HepG2 (cell line): ENCODE data around the gene PPA1. TPM values are rescaled to one million over a fixed set of nuclear protein-coding genes. Genes with fewer than 3 reads are reported as not detected.

ENCODE experiments used
- BATF2 ChIP-seq: sonication (generic); formaldehyde crosslinking; IDR thresholded peaks from 2 replicates; pipeline ENCODE4 v1.8.0; 2022; ENCODE audit warnings: mild to moderate bottlenecking, missing genetic modification reagents, moderate library complexity
- CHCHD3 ChIP-seq: sonication (generic); formaldehyde crosslinking; IDR thresholded peaks from 2 replicates; pipeline ENCODE4 v1.8.0; 2022; ENCODE audit warnings: mild to moderate bottlenecking, missing genetic modification reagents, moderate library complexity
- HNF4G ChIP-seq, 2 experiments: sonication (generic) in 1 of 2; formaldehyde crosslinking in 1 of 2; IDR thresholded peaks; 2 replicates each; pipeline versions ENCODE4 v1.4.0 to v1.6.1; 2011 to 2020; ENCODE audit warnings: borderline replicate concordance in 2 of 2, low read depth in 2 of 2, mild to moderate bottlenecking in 2 of 2, low read length in 1 of 2, missing genetic modification reagents in 1 of 2, moderate library complexity in 1 of 2
- KLF6 ChIP-seq: IDR thresholded peaks from 2 replicates; pipeline ENCODE4 v1.8.0; 2016; ENCODE audit warnings: missing biosample characterization, missing genetic modification reagents
- PAF1 ChIP-seq: IDR thresholded peaks from 2 replicates; pipeline ENCODE4 v1.6.1; 2016; ENCODE audit warnings: missing genetic modification reagents, missing compliant biosample characterization
- PAWR ChIP-seq: sonication (generic); formaldehyde crosslinking; IDR thresholded peaks from 2 replicates; pipeline ENCODE4 v1.4.0; 2020; ENCODE audit warnings: missing genetic modification reagents, mild to moderate bottlenecking, borderline replicate concordance
- PREB ChIP-seq: sonication (generic); formaldehyde crosslinking; IDR thresholded peaks from 2 replicates; pipeline ENCODE4 v1.4.0; 2020; ENCODE audit warnings: missing genetic modification reagents
- RARG ChIP-seq: sonication (generic); formaldehyde crosslinking; IDR thresholded peaks from 2 replicates; pipeline ENCODE4 v1.4.0; 2020; ENCODE audit warnings: low read depth, mild to moderate bottlenecking, missing genetic modification reagents
- REST ChIP-seq, 2 experiments: IDR thresholded peaks; 2 replicates each; pipeline ENCODE4 v1.6.1; 2011 to 2012; ENCODE audit warnings: low read length in 2 of 2, borderline replicate concordance in 1 of 2, low read depth in 1 of 2, mild to moderate bottlenecking in 1 of 2, moderate library complexity in 1 of 2
- RXRB ChIP-seq: IDR thresholded peaks from 2 replicates; pipeline ENCODE4 v1.6.1; 2016; ENCODE audit warnings: borderline replicate concordance, missing genetic modification reagents, missing compliant biosample characterization
- SMAD1 ChIP-seq: sonication (generic); formaldehyde crosslinking; IDR thresholded peaks from 2 replicates; pipeline ENCODE4 v1.4.0; 2020; ENCODE audit warnings: missing genetic modification reagents, low read depth, mild to moderate bottlenecking, borderline replicate concordance
- SMC3 ChIP-seq: IDR thresholded peaks from 2 replicates; pipeline ENCODE4 v1.6.1; 2011; ENCODE audit warnings: low read length, improper control_type of control experiment
- XRCC5 ChIP-seq: fragments of 200-400 bp; formaldehyde crosslinking; optimal IDR thresholded peaks from 2 replicates; pipeline ENCODE3; 2017; ENCODE audit warnings: mild to moderate bottlenecking, low read length
- ZBTB33 ChIP-seq: sonication (generic); formaldehyde crosslinking; IDR thresholded peaks from 2 replicates; pipeline ENCODE4 v1.4.0; 2020; ENCODE audit warnings: missing genetic modification reagents
- ZNF350 ChIP-seq: sonication (generic); formaldehyde crosslinking; IDR thresholded peaks from 2 replicates; pipeline ENCODE4 v1.4.0; 2020; ENCODE audit warnings: mild to moderate bottlenecking, low read depth, missing genetic modification reagents, borderline replicate concordance
- ZNF367 ChIP-seq: sonication (generic); formaldehyde crosslinking; IDR thresholded peaks from 2 replicates; pipeline ENCODE4 v1.4.0; 2020; ENCODE audit warnings: missing genetic modification reagents, borderline replicate concordance
- ZNF619 ChIP-seq: sonication (generic); formaldehyde crosslinking; IDR thresholded peaks from 2 replicates; pipeline ENCODE4 v1.4.0; 2020; ENCODE audit warnings: mild to moderate bottlenecking, missing genetic modification reagents
- ZNF737 ChIP-seq: sonication (generic); formaldehyde crosslinking; IDR thresholded peaks from 2 replicates; pipeline ENCODE4 v1.5.0; 2020; ENCODE audit warnings: missing genetic modification reagents, mild to moderate bottlenecking, borderline replicate concordance
- ZSCAN20 ChIP-seq: sonication (generic); formaldehyde crosslinking; IDR thresholded peaks from 2 replicates; pipeline ENCODE4 v1.4.0; 2020; ENCODE audit warnings: missing genetic modification reagents, mild to moderate bottlenecking, borderline replicate concordance
- polyA plus RNA-seq, 8 experiments: library from polyadenylated mRNA; depleted of rRNA in 3 of 8; stranded (reverse) in 7 of 8; unstranded in 1 of 8; fragments of >200 nt; fragmentation: Illumina TruSeq in 4 of 8; extraction: Trizol in 4 of 8; gene quantifications; 2 replicates each; pipeline versions ENCODE4 v1.2.1 to v1.2.3, GENCODE V29; 2011 to 2016; ENCODE audit warnings: low read depth in 4 of 8, missing spikeins in 1 of 8, mixed read lengths in 1 of 8; ENCODE audit not compliant: insufficient read depth in 1 of 8
- total RNA-seq, 5 experiments: library from RNA; depleted of rRNA; stranded (reverse); fragments of >200 nt; fragmentation: Illumina TruSeq; extraction: Trizol; gene quantifications; 2 replicates each; pipeline ENCODE4 v1.2.3, GENCODE V29; 2016; ENCODE audit warnings: low read depth in 1 of 5

The PPA1 gene
- total and polyA plus RNA-seq, 2 of the 13 experiments (the other 11 are each of a cell fraction or from before 2014, with no cell fraction given) = 136 to 250 TPM

GRCh38 chr10:70265032-70265689 is 31.9 kb upstream of the PPA1 start (continued):
- no peak for TF ChIP-seq ZSCAN20 (CRISPR knock-in tag)
- TF ChIP-seq HNF4G (IDR thresholded peaks at IDR 0.05; ENCODE audit: borderline replicate concordance, low read depth, low read length) = no peak
- TF ChIP-seq HNF4G (CRISPR knock-in tag; IDR thresholded peaks at IDR 0.05; ENCODE audit: borderline replicate concordance, low read depth) = 0 out of 2 replicates have a peak, but pooled peaks have one; percentile 43
- no peak for TF ChIP-seq BATF2
- TF ChIP-seq ZNF367 (CRISPR knock-in tag) = no peak
- no peak for TF ChIP-seq RXRB (CRISPR knock-in tag)
- TF ChIP-seq PREB (CRISPR knock-in tag) = no peak
- no peak for TF ChIP-seq PAF1 (CRISPR knock-in tag)
- 0 out of 2 replicates have a peak, but pooled peaks have one; percentile 36 for TF ChIP-seq ZNF619 (CRISPR knock-in tag)
- peak; percentile 59; the same call in 1 of the 2 replicates for TF ChIP-seq SMC3
- TF ChIP-seq XRCC5 = peak; percentile 57
- no peak for TF ChIP-seq ZNF737 (CRISPR knock-in tag)
- no peak for TF ChIP-seq REST (IDR thresholded peaks at IDR 0.05; ENCODE audit: borderline replicate concordance in 1 of 2, low read depth in 1 of 2, low read length in 2 of 2)
- TF ChIP-seq KLF6 = no peak
- no peak for TF ChIP-seq RARG (CRISPR knock-in tag)
- TF ChIP-seq ZBTB33 (CRISPR knock-in tag) = no peak
- TF ChIP-seq SMAD1 = no peak
- TF ChIP-seq PAWR (CRISPR knock-in tag) = no peak
- no peak for TF ChIP-seq CHCHD3 (CRISPR knock-in tag)
- TF ChIP-seq ZNF350 (CRISPR knock-in tag) = peak; percentile 46; the same call in 1 of the 2 replicates
